SK-N-SH (cell line): Measurements from ENCODE around the gene CENPP. TPM values are rescaled to one million over a fixed set of nuclear protein-coding genes. Genes with fewer than 3 reads are reported as not detected.

Source experiments
- CTCF ChIA-PET: fragments of 300-600, 350-600 bp; formaldehyde crosslinking; extraction: SDS; loops from one replicate; lab custom pipeline; 2021; lab: Yijun Ruan, JAX
- POLR2A ChIA-PET: fragments of 350-600 bp; sonication (Branson Sonifier 250); formaldehyde crosslinking; extraction: SDS; loops from one replicate; lab custom pipeline; 2020; ENCODE audit warnings: antibody characterized with exemption, inconsistent platforms; lab: Yijun Ruan, JAX
- DNase-seq: peaks from one replicate; pipeline ENCODE4 v3.0.0; 2012
- H2AFZ ChIP-seq: fragments of 200-600 bp; sonication (generic); 2 replicates; pipeline ENCODE4 v1.8.1; 2016; ENCODE audit warnings: antibody characterized with exemption, mild to moderate bottlenecking, low read depth
- H3F3A ChIP-seq: fragments of 200-600 bp; sonication (generic); replicated peaks from 2 replicates; pipeline ENCODE3; 2016; ENCODE audit warnings: antibody characterized with exemption, mild to moderate bottlenecking; ENCODE audit not compliant: insufficient read depth
- H3K27ac ChIP-seq, 2 experiments: fragments of 200-500 bp in 1 of 2; fragments of 200-600 bp in 1 of 2; sonication (Bioruptor generic) in 1 of 2; sonication (generic), shearing (Covaris generic) in 1 of 2; 2 replicates each; pipeline versions ENCODE4 v1.5.1 to v1.6.1; 2014 to 2016; ENCODE audit warnings: low read depth in 2 of 2, inconsistent platforms in 1 of 2, low read length in 1 of 2, mild to moderate bottlenecking in 1 of 2, mixed read lengths in 1 of 2
- H3K27me3 ChIP-seq: fragments of 200-600 bp; sonication (generic), shearing (Covaris generic); 2 replicates; pipeline ENCODE4 v1.6.1; 2016; ENCODE audit warnings: mixed run types; ENCODE audit not compliant: insufficient read depth
- H3K36me3 ChIP-seq, 2 experiments: fragments of 200-500 bp in 1 of 2; fragments of 200-600 bp in 1 of 2; sonication (Bioruptor generic) in 1 of 2; sonication (generic) in 1 of 2; replicated peaks in 1 of 2; 2 replicates each; pipeline versions ENCODE3 to v1.5.1; 2014 to 2016; ENCODE audit warnings: low read length in 1 of 2, mild to moderate bottlenecking in 1 of 2; ENCODE audit not compliant: insufficient read depth in 2 of 2, control insufficient read depth in 1 of 2
- H3K4me1 ChIP-seq, 2 experiments: fragments of 200-500 bp in 1 of 2; fragments of 200-600 bp in 1 of 2; sonication (Bioruptor generic) in 1 of 2; sonication (generic), shearing (Covaris generic) in 1 of 2; 2 replicates each; pipeline versions ENCODE4 v1.5.1 to v1.6.1; 2014 to 2016; ENCODE audit warnings: low read depth in 1 of 2, low read length in 1 of 2, mixed run types in 1 of 2; ENCODE audit not compliant: insufficient read depth in 2 of 2, control insufficient read depth in 1 of 2
- H3K4me2 ChIP-seq: fragments of 200-600 bp; sonication (generic), shearing (Covaris generic); 2 replicates; pipeline ENCODE4 v1.6.1; 2017; ENCODE audit warnings: mixed run types
- H3K4me3 ChIP-seq, 2 experiments: fragments of 200-500 bp in 1 of 2; fragments of 200-600 bp in 1 of 2; sonication (Bioruptor generic) in 1 of 2; sonication (generic), shearing (Covaris generic) in 1 of 2; 2 replicates each; pipeline versions ENCODE4 v1.5.1 to v1.8.1; 2014 to 2016; ENCODE audit warnings: low read depth in 2 of 2, inconsistent platforms in 1 of 2, low read length in 1 of 2, mild to moderate bottlenecking in 1 of 2, mixed read lengths in 1 of 2, moderate library complexity in 1 of 2
- H3K79me2 ChIP-seq: fragments of 200-600 bp; sonication (generic); 2 replicates; pipeline ENCODE4 v1.8.1; 2017; ENCODE audit warnings: mild to moderate bottlenecking; ENCODE audit not compliant: insufficient read depth
- H3K9ac ChIP-seq: fragments of 200-600 bp; sonication (generic); 2 replicates; pipeline ENCODE4 v1.6.1; 2017; ENCODE audit warnings: mixed run types
- H3K9me2 ChIP-seq: fragments of 200-600 bp; sonication (generic); 2 replicates; pipeline ENCODE4 v1.6.1; 2017; ENCODE audit warnings: mixed run types
- H3K9me3 ChIP-seq: fragments of 200-600 bp; sonication (generic); 2 replicates; pipeline ENCODE4 v1.6.1; 2017; ENCODE audit warnings: mixed run types, mild to moderate bottlenecking, moderate library complexity
- H4K20me1 ChIP-seq: fragments of 200-600 bp; sonication (generic); 2 replicates; pipeline ENCODE4 v1.6.1; 2017; ENCODE audit warnings: mild to moderate bottlenecking, mixed run types; ENCODE audit not compliant: insufficient read depth
- EP300 ChIP-seq, 2 experiments: IDR thresholded peaks; 2 replicates each; pipeline versions ENCODE4 v1.4.0 to v1.6.1; 2012; ENCODE audit warnings: borderline replicate concordance in 1 of 2, low read depth in 1 of 2, low read length in 1 of 2
- EZH2phosphoT487 ChIP-seq: fragments of 200-600 bp; sonication (generic); IDR thresholded peaks from 2 replicates; pipeline ENCODE4 v1.6.1; 2017; ENCODE audit warnings: low read depth, mixed run types, mild to moderate bottlenecking, antibody characterized with exemption, moderate library complexity, borderline replicate concordance
- FOSL2 ChIP-seq: IDR thresholded peaks from 2 replicates; pipeline ENCODE4 v1.4.0; 2012; ENCODE audit warnings: low read depth, mild to moderate bottlenecking, moderate library complexity, borderline replicate concordance
- JUND ChIP-seq: IDR thresholded peaks from 2 replicates; pipeline ENCODE4 v1.4.0; 2012
- MXI1 ChIP-seq: IDR thresholded peaks from 2 replicates; pipeline ENCODE4 v1.6.1; 2012; ENCODE audit warnings: mild to moderate bottlenecking, low read depth, low read length, improper control_type of control experiment
- NFIC ChIP-seq: IDR thresholded peaks from 2 replicates; pipeline ENCODE4 v1.4.0; 2012; ENCODE audit warnings: borderline replicate concordance
- NRF1 ChIP-seq: IDR thresholded peaks from 2 replicates; pipeline ENCODE4 v1.6.1; 2012; ENCODE audit warnings: low read depth, mild to moderate bottlenecking, low read length
- RAD21 ChIP-seq: IDR thresholded peaks from 2 replicates; pipeline ENCODE4 v1.6.1; 2012; ENCODE audit warnings: mild to moderate bottlenecking, low read length
- SMC3 ChIP-seq: IDR thresholded peaks from 2 replicates; pipeline ENCODE4 v1.6.1; 2012; ENCODE audit warnings: low read depth, low read length, improper control_type of control experiment
- TAF1 ChIP-seq: IDR thresholded peaks from 2 replicates; pipeline ENCODE4 v1.6.1; 2012; ENCODE audit warnings: low read depth, mild to moderate bottlenecking, low read length, moderate library complexity, borderline replicate concordance
- ZBTB33 ChIP-seq: IDR thresholded peaks from 2 replicates; pipeline ENCODE4 v1.4.0; 2012; ENCODE audit warnings: low read depth, borderline replicate concordance
- WGBS: methylation state at CpG from one replicate; pipeline ENCODE4 v1.1.6; 2017; ENCODE audit warnings: low lambda C conversion rate; 5-methylcytosine and 5-hydroxymethylcytosine counted together
- polyA plus RNA-seq, 3 experiments: library from polyadenylated mRNA; depleted of rRNA; stranded (reverse); fragments of >200 nt; gene quantifications; 2 replicates each; pipeline ENCODE4 v1.2.3, GENCODE V29; 2012
- TF ChIP-seq, protein P1 (sequence below): fragments of 200-600 bp; sonication (generic); IDR thresholded peaks from 2 replicates; pipeline ENCODE4 v1.6.1; 2017; ENCODE audit warnings: antibody characterized with exemption, mild to moderate bottlenecking, moderate library complexity
- TF ChIP-seq, protein P2 (sequence below): IDR thresholded peaks from 2 replicates; pipeline ENCODE4 v1.6.1; 2012; ENCODE audit warnings: mild to moderate bottlenecking, low read depth, low read length, moderate library complexity
- TF ChIP-seq, protein P3 (sequence below): IDR thresholded peaks from 2 replicates; pipeline ENCODE4 v1.4.0; 2012; ENCODE audit warnings: low read depth
- TF ChIP-seq, protein P4 (sequence below): fragments of 150-350 bp; IDR thresholded peaks from 2 replicates; pipeline ENCODE4 v1.6.1; 2017; ENCODE audit warnings: antibody characterized with exemption, low read length, low read depth, borderline replicate concordance
- TF ChIP-seq, protein P5 (sequence below): IDR thresholded peaks from 2 replicates; pipeline ENCODE4; 2012

Gene CENPP
- polyA plus RNA-seq, 1 of the 3 experiments (the other 2 are of a cell fraction): 1.3 TPM

- no peaks in the 10 kb centered on the region for H4K20me1 ChIP-seq
- H3K27me3 ChIP-seq: no peaks in the 10 kb centered on the region
- H3F3A ChIP-seq: peaks cover 21% of the 10 kb centered on the region
- no peak overlapping the region for H2AFZ ChIP-seq
- H3K79me2 ChIP-seq: no peaks in the 10 kb centered on the region
- H3K4me1 ChIP-seq: peaks cover 3 to 19% of the 10 kb centered on the region in 2 experiments; a peak in 3 of 4 replicates
- H3K36me3 ChIP-seq: no peaks in the 10 kb centered on the region
- H3K4me2 ChIP-seq: no peak overlapping the region
- WGBS: 78% methylated on average over 5 of the region's 5 CpGs
- CTCF ChIA-PET: interaction anchor here (0.6 to 2.1 kb wide), 7 partner anchors 14 to 183 kb away, joined by 3 to 14 read pairs (median 3); no protein-coding TSS in a partner anchor
- H3K27ac ChIP-seq: no peak overlapping the region
- peak; percentile 37 for DNase-seq
- H3K9ac ChIP-seq: no peak overlapping the region
- H3K9me2 ChIP-seq: no peaks in the 10 kb centered on the region
- POLR2A ChIA-PET: no interaction called here
- H3K4me3 ChIP-seq: no peak overlapping the region
- TF ChIP-seq, protein P1, sequence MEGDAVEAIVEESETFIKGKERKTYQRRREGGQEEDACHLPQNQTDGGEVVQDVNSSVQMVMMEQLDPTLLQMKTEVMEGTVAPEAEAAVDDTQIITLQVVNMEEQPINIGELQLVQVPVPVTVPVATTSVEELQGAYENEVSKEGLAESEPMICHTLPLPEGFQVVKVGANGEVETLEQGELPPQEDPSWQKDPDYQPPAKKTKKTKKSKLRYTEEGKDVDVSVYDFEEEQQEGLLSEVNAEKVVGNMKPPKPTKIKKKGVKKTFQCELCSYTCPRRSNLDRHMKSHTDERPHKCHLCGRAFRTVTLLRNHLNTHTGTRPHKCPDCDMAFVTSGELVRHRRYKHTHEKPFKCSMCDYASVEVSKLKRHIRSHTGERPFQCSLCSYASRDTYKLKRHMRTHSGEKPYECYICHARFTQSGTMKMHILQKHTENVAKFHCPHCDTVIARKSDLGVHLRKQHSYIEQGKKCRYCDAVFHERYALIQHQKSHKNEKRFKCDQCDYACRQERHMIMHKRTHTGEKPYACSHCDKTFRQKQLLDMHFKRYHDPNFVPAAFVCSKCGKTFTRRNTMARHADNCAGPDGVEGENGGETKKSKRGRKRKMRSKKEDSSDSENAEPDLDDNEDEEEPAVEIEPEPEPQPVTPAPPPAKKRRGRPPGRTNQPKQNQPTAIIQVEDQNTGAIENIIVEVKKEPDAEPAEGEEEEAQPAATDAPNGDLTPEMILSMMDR: peak; percentile 56
- TF ChIP-seq RAD21 (peak; percentile 53), SMC3 (peak; percentile 52; the same call in 1 of the 2 replicates), MXI1 (no peak), NRF1 (no peak)
- TF ChIP-seq, protein P2, sequence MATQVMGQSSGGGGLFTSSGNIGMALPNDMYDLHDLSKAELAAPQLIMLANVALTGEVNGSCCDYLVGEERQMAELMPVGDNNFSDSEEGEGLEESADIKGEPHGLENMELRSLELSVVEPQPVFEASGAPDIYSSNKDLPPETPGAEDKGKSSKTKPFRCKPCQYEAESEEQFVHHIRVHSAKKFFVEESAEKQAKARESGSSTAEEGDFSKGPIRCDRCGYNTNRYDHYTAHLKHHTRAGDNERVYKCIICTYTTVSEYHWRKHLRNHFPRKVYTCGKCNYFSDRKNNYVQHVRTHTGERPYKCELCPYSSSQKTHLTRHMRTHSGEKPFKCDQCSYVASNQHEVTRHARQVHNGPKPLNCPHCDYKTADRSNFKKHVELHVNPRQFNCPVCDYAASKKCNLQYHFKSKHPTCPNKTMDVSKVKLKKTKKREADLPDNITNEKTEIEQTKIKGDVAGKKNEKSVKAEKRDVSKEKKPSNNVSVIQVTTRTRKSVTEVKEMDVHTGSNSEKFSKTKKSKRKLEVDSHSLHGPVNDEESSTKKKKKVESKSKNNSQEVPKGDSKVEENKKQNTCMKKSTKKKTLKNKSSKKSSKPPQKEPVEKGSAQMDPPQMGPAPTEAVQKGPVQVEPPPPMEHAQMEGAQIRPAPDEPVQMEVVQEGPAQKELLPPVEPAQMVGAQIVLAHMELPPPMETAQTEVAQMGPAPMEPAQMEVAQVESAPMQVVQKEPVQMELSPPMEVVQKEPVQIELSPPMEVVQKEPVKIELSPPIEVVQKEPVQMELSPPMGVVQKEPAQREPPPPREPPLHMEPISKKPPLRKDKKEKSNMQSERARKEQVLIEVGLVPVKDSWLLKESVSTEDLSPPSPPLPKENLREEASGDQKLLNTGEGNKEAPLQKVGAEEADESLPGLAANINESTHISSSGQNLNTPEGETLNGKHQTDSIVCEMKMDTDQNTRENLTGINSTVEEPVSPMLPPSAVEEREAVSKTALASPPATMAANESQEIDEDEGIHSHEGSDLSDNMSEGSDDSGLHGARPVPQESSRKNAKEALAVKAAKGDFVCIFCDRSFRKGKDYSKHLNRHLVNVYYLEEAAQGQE: no peak
- no peaks in the 10 kb centered on the region for H3K9me3 ChIP-seq
Measured at GRCh38 chr9:92501671-92502393, 176.1 kb downstream of the CENPP start.

DNA sequence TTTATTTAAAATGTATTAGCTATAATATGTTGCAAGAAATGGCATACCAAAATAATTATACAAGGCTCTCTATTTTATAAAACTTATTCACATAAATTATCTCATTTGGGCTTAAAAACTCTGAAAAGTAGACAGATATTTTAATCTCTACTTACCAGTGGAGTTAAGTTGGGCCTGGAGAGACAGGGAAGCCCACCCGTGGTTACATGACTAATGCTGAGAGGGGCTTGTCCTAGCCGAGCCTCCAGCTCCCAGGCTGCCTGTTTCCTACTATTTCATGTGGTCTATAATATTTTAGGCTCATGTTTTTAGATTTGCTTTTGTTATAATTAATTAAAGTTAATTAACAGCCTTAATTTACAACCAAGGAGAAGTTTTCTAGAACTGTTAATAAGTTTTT lies 177.4 kb downstream of the CENPP start:
- no peaks in the 10 kb centered on the region for H3K9me2 ChIP-seq
- DNase-seq: no peak
- no peak overlapping the region for H3K9ac ChIP-seq
- H3K4me1 ChIP-seq: peaks cover 15 to 24% of the 10 kb centered on the region in 2 experiments; a peak in 3 of 4 replicates
- H3K4me3 ChIP-seq: no peak overlapping the region
- no peaks in the 10 kb centered on the region for H3K79me2 ChIP-seq
- no peaks in the 10 kb centered on the region for H3K36me3 ChIP-seq
- peaks cover 25% of the 10 kb centered on the region for H3F3A ChIP-seq
- POLR2A ChIA-PET: no interaction called here
- no peaks in the 10 kb centered on the region for H3K27me3 ChIP-seq
- H3K4me2 ChIP-seq: no peak overlapping the region
- no peaks in the 10 kb centered on the region for H3K9me3 ChIP-seq
- H2AFZ ChIP-seq: no peak overlapping the region
- no peak overlapping the region for H3K27ac ChIP-seq
- H4K20me1 ChIP-seq: no peaks in the 10 kb centered on the region
- CTCF ChIA-PET: interaction anchor here (0.8 kb wide), 1 partner anchor 15 kb away, joined by 4 read pairs; no protein-coding TSS in a partner anchor
- WGBS: 89% methylated on average over 2 of the region's 2 CpGs
- TF ChIP-seq JUND (no peak), MXI1 (no peak), NFIC (no peak), EP300 (IDR thresholded peaks at IDR 0.05; ENCODE audit: borderline replicate concordance in 1 of 2, low read depth in 1 of 2, low read length in 1 of 2) (no peak), FOSL2 (no peak), EZH2phosphoT487 (no peak), TAF1 (no peak), ZBTB33 (no peak)
- TF ChIP-seq, protein P3, sequence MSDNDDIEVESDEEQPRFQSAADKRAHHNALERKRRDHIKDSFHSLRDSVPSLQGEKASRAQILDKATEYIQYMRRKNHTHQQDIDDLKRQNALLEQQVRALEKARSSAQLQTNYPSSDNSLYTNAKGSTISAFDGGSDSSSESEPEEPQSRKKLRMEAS: no peak
- TF ChIP-seq, protein P4, sequence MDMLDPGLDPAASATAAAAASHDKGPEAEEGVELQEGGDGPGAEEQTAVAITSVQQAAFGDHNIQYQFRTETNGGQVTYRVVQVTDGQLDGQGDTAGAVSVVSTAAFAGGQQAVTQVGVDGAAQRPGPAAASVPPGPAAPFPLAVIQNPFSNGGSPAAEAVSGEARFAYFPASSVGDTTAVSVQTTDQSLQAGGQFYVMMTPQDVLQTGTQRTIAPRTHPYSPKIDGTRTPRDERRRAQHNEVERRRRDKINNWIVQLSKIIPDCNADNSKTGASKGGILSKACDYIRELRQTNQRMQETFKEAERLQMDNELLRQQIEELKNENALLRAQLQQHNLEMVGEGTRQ: no peak
- TF ChIP-seq, protein P5, sequence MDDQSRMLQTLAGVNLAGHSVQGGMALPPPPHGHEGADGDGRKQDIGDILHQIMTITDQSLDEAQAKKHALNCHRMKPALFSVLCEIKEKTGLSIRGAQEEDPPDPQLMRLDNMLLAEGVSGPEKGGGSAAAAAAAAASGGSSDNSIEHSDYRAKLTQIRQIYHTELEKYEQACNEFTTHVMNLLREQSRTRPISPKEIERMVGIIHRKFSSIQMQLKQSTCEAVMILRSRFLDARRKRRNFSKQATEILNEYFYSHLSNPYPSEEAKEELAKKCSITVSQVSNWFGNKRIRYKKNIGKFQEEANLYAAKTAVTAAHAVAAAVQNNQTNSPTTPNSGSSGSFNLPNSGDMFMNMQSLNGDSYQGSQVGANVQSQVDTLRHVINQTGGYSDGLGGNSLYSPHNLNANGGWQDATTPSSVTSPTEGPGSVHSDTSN: no peak
